OCI-LY1 (cell line): Measurements from ENCODE around the gene PITPNM1.

Experiments used
- H2AFZ ChIP-seq: fragments of 200-600 bp; sonication (generic), shearing (Covaris generic); 2 replicates; pipeline ENCODE4 v1.6.0; 2014; ENCODE audit warnings: antibody characterized with exemption, mild to moderate bottlenecking, low read length
- H3F3A ChIP-seq: fragments of 200-600 bp; sonication (generic), shearing (Covaris generic); 2 replicates; pipeline ENCODE4 v1.6.0; 2014; ENCODE audit warnings: mild to moderate bottlenecking, antibody characterized with exemption, low read length, moderate library complexity; ENCODE audit not compliant: insufficient read depth
- H3K27ac ChIP-seq: fragments of 200-600 bp; sonication (generic); 2 replicates; pipeline ENCODE4 v1.5.1; 2014; ENCODE audit warnings: low read length, mixed run types, mild to moderate bottlenecking, low read depth; ENCODE audit not compliant: poor library complexity, severe bottlenecking
- H3K27me3 ChIP-seq: fragments of 200-600 bp; sonication (generic); 2 replicates; pipeline ENCODE4 v1.6.0; 2014; ENCODE audit warnings: antibody characterized with exemption, mild to moderate bottlenecking, low read length, moderate library complexity; ENCODE audit not compliant: insufficient read depth
- H3K36me3 ChIP-seq: fragments of 200-600 bp; sonication (generic); 2 replicates; pipeline ENCODE4 v1.6.1; 2014; ENCODE audit warnings: mild to moderate bottlenecking, antibody characterized with exemption, low read length, moderate library complexity, mixed read lengths; ENCODE audit not compliant: insufficient read depth
- H3K4me1 ChIP-seq: fragments of 200-600 bp; sonication (generic); 2 replicates; pipeline ENCODE4 v1.5.1; 2014; ENCODE audit warnings: mild to moderate bottlenecking, low read length, moderate library complexity; ENCODE audit not compliant: insufficient read depth, severe bottlenecking
- H3K4me2 ChIP-seq: fragments of 200-600 bp; sonication (generic), shearing (Covaris generic); 2 replicates; pipeline ENCODE4 v1.6.1; 2014; ENCODE audit warnings: low read length
- H3K4me3 ChIP-seq: fragments of 200-600 bp; sonication (generic); 2 replicates; pipeline ENCODE4 v1.5.1; 2014; ENCODE audit warnings: low read length, low read depth, mild to moderate bottlenecking, mixed read lengths; ENCODE audit not compliant: poor library complexity, severe bottlenecking
- H3K79me2 ChIP-seq: fragments of 200-600 bp; shearing (Covaris generic); 2 replicates; pipeline ENCODE4 v1.6.1; 2016; ENCODE audit warnings: mixed run types, low read length, mixed read lengths; ENCODE audit not compliant: insufficient read depth
- H3K9ac ChIP-seq: fragments of 200-600 bp; sonication (generic), shearing (Covaris generic); 2 replicates; pipeline ENCODE4 v1.6.1; 2014; ENCODE audit warnings: mild to moderate bottlenecking, low read length, mixed read lengths
- H3K9me2 ChIP-seq: fragments of 200-600 bp; sonication (generic), shearing (Covaris generic); 2 replicates; pipeline ENCODE4 v1.6.1; 2014; ENCODE audit warnings: low read depth, mild to moderate bottlenecking, low read length, mixed read lengths
- H3K9me3 ChIP-seq: fragments of 200-600 bp; shearing (Covaris generic); 2 replicates; pipeline ENCODE4 v1.6.1; 2014; ENCODE audit warnings: low read length, mixed read lengths
- H4K20me1 ChIP-seq: fragments of 200-600 bp; sonication (generic), shearing (Covaris generic); 2 replicates; pipeline ENCODE4 v1.6.0; 2016; ENCODE audit warnings: mild to moderate bottlenecking, low read length; ENCODE audit not compliant: insufficient read depth
- CTCF ChIP-seq: fragments of 200-600 bp; sonication (generic), shearing (Covaris generic); IDR thresholded peaks from 2 replicates; pipeline ENCODE4 v1.5.1; 2017; ENCODE audit warnings: mild to moderate bottlenecking, antibody characterized with exemption, low read length, moderate library complexity, mixed read lengths
- EZH2 ChIP-seq: fragments of 200-600 bp; sonication (generic), shearing (Covaris generic); IDR thresholded peaks from 2 replicates; pipeline ENCODE4 v1.8.0; 2017; ENCODE audit warnings: borderline replicate concordance, mixed run types, mild to moderate bottlenecking, antibody characterized with exemption, low read length, moderate library complexity, mixed read lengths

Gene PITPNM1

DNA sequence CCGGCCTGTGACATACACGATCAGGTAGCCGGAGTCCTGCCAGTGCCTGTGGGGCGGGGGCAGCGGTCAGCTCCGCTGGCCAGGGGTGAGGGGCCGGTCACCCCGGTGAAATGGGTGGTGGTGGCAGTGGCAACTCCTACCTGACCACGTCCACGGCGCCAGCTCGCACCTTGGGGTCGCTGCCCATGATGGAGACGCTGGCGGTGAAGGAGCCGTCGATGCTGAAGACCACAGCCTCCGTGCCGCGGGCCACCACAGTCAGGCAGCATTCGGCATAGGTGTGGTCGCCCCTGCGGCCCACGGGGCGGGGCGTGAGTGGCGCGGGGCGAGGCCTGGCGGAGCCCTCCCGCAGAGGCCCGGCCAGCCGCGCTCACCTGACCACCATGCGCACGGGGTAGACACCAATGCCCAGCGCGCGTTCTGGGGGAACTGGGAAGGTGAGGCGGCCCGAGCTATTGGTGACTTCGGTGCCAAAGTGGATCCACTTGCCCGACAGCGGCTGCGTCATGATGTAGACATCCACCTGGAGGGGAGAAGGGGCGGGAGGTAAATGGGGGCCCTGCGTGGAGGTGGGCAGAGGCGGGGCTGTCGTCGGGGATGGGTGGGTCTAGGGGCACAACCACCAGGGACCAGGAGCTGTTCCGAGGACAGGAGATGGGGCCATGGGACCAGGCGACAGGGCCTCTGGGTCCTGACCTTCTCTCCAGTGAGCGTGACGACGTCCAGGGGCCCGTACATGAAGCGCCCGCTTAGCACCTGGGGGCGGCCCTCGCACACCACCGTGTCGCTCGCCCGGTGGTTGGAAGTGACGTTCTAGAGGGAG lies 11.4 kb downstream of the PITPNM1 start:
- H3K36me3 ChIP-seq = peaks cover 70% of the 10 kb centered on the region; the same call in 1 of the 2 replicates
- H3K4me2 ChIP-seq = no peak overlapping the region
- no peaks in the 10 kb centered on the region for H3K9me3 ChIP-seq
- H3K4me3 ChIP-seq = no peak overlapping the region
- no peak overlapping the region for H3K27ac ChIP-seq
- H3K9ac ChIP-seq = no peak overlapping the region
- TF ChIP-seq CTCF (no peak), EZH2 (no peak)
- no peaks in the 10 kb centered on the region for H3F3A ChIP-seq
- no peaks in the 10 kb centered on the region for H3K27me3 ChIP-seq
- H3K4me1 ChIP-seq = peaks cover 6% of the 10 kb centered on the region
- no peaks in the 10 kb centered on the region for H4K20me1 ChIP-seq
- no peak overlapping the region for H2AFZ ChIP-seq
- no peaks in the 10 kb centered on the region for H3K9me2 ChIP-seq
- H3K79me2 ChIP-seq = no peaks in the 10 kb centered on the region

- TF ChIP-seq EZH2 (no peak), CTCF (no peak)
Observed at GRCh38 chr11:67492801-67493547, 12.2 kb downstream of the PITPNM1 start.

GRCh38 chr11:67492069-67492727 lies 13.0 kb downstream of the PITPNM1 start:
- Histone ChIP-seq H3K27ac (no peak overlapping the region), H3F3A (no peaks in the 10 kb centered on the region), H2AFZ (no peak overlapping the region), H3K4me1 (peaks cover 6% of the 10 kb centered on the region), H3K79me2 (no peaks in the 10 kb centered on the region), H3K4me3 (no peak overlapping the region), H3K4me2 (no peak overlapping the region), H3K9me3 (no peaks in the 10 kb centered on the region), H4K20me1 (no peaks in the 10 kb centered on the region), H3K27me3 (no peaks in the 10 kb centered on the region), H3K36me3 (peaks cover 71% of the 10 kb centered on the region; the same call in 1 of the 2 replicates), H3K9me2 (no peaks in the 10 kb centered on the region), H3K9ac (no peak overlapping the region)
- TF ChIP-seq EZH2 (no peak), CTCF (no peak)

More at GRCh38 chr11:67492801-67493547, 12.2 kb downstream of the PITPNM1 start:
- Histone ChIP-seq H3K9me3 (no peaks in the 10 kb centered on the region), H3K79me2 (no peaks in the 10 kb centered on the region), H3F3A (no peaks in the 10 kb centered on the region), H3K4me3 (no peak overlapping the region), H3K9me2 (no peaks in the 10 kb centered on the region), H3K9ac (no peak overlapping the region), H3K27ac (no peak overlapping the region), H2AFZ (no peak overlapping the region), H4K20me1 (no peaks in the 10 kb centered on the region), H3K4me1 (peaks cover 6% of the 10 kb centered on the region), H3K36me3 (peaks cover 72% of the 10 kb centered on the region; the same call in 1 of the 2 replicates), H3K27me3 (no peaks in the 10 kb centered on the region), H3K4me2 (no peak overlapping the region)
